AG04450 (cell line): ENCODE data around the gene MLN. TPM values are rescaled to one million over a fixed set of nuclear protein-coding genes. Genes with fewer than 3 reads are reported as not detected.

Experiments
- CTCF ChIA-PET: fragments of 300-600, 350-600 bp; formaldehyde crosslinking; extraction: SDS; loops from one replicate; lab custom pipeline; 2022; ENCODE audit warnings: antibody characterized with exemption, inconsistent platforms; lab: Charles Lee
- POLR2A ChIA-PET: fragments of 350-600 bp; formaldehyde crosslinking; extraction: SDS; loops from one replicate; lab custom pipeline; 2021; ENCODE audit warnings: antibody characterized with exemption, inconsistent platforms; lab: Yijun Ruan, JAX
- DNase-seq: peaks from one replicate; pipeline ENCODE4 v3.0.0-alpha.2; 2011; ENCODE audit warnings: low read depth, low spot score
- H3K27ac ChIP-seq: one replicate; pipeline ENCODE4 v1.5.1; 2012; ENCODE audit warnings: low read depth, low read length, control low read depth
- H3K27me3 ChIP-seq: one replicate; pipeline ENCODE4 v1.6.0; 2012; ENCODE audit warnings: low read length; ENCODE audit not compliant: control insufficient read depth, insufficient read depth
- H3K4me3 ChIP-seq: 2 replicates; pipeline ENCODE4 v1.5.1; 2011; ENCODE audit warnings: mild to moderate bottlenecking, low read depth, low read length, control low read depth
- H3K9me3 ChIP-seq: 2 replicates; pipeline ENCODE4 v1.5.1; 2012; ENCODE audit warnings: low read length; ENCODE audit not compliant: control insufficient read depth, insufficient read depth
- CTCF ChIP-seq: IDR thresholded peaks from 2 replicates; pipeline ENCODE4 v1.5.1; 2011; ENCODE audit warnings: low read depth, low read length, control low read depth, inconsistent platforms
- polyA plus RNA-seq: library from polyadenylated mRNA; depleted of rRNA; stranded (reverse); fragments of >200 nt; gene quantifications from 2 replicates; pipeline ENCODE4 v1.2.3, GENCODE V29; 2011

The MLN gene
- polyA plus RNA-seq, 1 experiment, result not detected

DNA sequence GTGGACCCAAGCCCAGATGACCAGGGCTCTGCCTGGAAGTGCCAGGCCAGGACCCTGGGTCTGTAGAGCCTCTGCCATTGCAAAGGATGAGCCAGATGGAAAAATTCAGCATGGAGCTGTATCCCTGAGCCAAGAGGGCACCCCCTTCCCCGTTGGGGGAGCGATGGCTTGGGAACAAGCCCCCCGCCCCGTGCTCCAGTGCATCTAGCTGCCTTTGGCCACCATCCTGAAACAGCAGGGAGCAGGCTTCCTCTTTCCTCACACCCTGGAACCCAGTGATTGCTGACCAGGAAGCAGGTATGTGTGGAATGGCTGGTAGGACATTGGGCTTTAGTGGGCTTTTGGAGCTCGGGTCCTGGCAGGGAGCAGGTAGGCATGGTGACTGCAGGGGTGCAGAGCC lies 2.2 kb downstream of the MLN start:
- CTCF ChIA-PET, result interaction anchor here (0.6 to 1.0 kb wide), 2 partner anchors 30 to 90 kb away, joined by 3 to 4 read pairs; partner anchors contain the start of gene UQCC2
- Histone ChIP-seq H3K4me3 (no peak overlapping the region), H3K9me3 (no peaks in the 10 kb centered on the region), H3K27ac (no peak overlapping the region), H3K27me3 (peaks cover 33% of the 10 kb centered on the region)
- POLR2A ChIA-PET, result no interaction called here
- TF ChIP-seq CTCF, result no peak
- DNase-seq, result no peak

GRCh38 chr6:33800248-33800969 lies 3.4 kb downstream of the MLN start:
- no peaks in the 10 kb centered on the region for H3K9me3 ChIP-seq
- H3K27ac ChIP-seq, result no peak overlapping the region
- H3K27me3 ChIP-seq, result peaks cover 29% of the 10 kb centered on the region
- no peak overlapping the region for H3K4me3 ChIP-seq
- no peak for DNase-seq
- TF ChIP-seq CTCF, result no peak
- ChIA-PET POLR2A (no interaction called here), CTCF (no interaction called here)

DNA sequence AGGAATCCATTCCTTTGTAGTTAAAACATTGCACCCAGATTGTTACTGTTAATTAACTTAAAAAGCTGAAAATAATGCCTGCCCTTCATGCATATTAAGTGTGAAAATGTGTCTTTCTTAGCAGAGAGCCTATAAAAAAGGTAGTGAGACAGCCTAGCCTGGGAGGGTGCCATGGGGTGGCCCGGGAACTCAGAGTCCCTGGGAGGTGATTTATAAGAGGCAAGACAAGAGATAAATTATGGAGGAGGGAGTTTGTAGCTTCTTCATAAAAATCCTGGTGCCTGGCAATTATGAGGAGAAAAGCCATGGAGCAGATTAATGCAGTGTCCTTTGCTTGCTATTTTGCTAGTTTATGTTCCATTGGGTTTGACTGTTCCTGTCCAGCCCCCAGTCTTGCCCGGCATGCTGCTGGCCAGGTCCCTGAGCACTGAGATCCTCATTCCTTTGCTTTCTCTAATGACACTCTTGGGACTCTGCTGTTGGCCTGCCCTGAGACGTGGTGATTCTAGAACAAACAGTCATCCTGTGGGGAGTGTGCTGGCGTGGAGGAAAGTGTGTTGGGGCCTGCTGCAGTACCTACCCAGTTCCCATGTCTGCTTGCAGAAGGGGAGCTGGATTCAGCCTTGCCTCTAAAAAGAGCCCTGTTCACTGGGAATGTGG lies 4.2 kb downstream of the MLN start:
- Histone ChIP-seq H3K4me3 (no peak overlapping the region), H3K9me3 (no peaks in the 10 kb centered on the region), H3K27me3 (peaks cover 25% of the 10 kb centered on the region), H3K27ac (no peak overlapping the region)
- TF ChIP-seq CTCF, result no peak
- ChIA-PET POLR2A (no interaction called here), CTCF (interaction anchor here (0.6 kb wide), 1 partner anchor 28 kb away, joined by 3 read pairs; no protein-coding TSS in a partner anchor)
- DNase-seq, result no peak

GRCh38 chr6:33798343-33798848 lies 5.4 kb downstream of the MLN start:
- CTCF ChIA-PET, result no interaction called here
- no peak for DNase-seq
- Histone ChIP-seq H3K27me3 (peaks cover 28% of the 10 kb centered on the region), H3K27ac (no peak overlapping the region), H3K4me3 (no peak overlapping the region), H3K9me3 (no peaks in the 10 kb centered on the region)
- TF ChIP-seq CTCF, result no peak
- POLR2A ChIA-PET, result interaction anchor here (1.1 kb wide), 1 partner anchor 27 kb away, joined by 4 read pairs; no protein-coding TSS in a partner anchor
